ENCODE results near the gene TM9SF3.
"Not testable (repeated sequence)": the region's sequence is repeated elsewhere in the genome, so short reads cannot be mapped to it uniquely, and the experiment has no call there.

The TM9SF3 gene

GRCh38 chr10:96574564-96574963 lies 12.2 kb downstream of the TM9SF3 start:
- DNase-seq (ENCODE audit: low read depth, low spot score) = not testable (repeated sequence)

DNA sequence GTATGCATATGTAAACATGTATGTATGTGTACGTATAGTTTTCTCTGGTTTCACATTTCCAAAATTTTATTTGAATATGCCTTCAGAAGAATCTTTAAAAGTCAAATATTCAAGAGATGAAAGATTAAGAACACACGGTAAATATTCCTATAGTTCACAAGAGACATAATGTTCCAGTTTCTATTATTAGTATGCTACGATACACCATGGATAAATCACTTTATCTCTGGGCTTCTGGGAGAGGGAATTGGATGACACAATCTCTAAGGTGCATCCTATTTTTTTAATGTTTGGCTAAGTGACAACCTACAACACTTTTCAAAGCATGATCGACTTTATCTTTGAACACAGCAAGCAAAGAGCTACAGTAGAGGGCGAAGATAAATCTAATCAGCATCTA lies 13.8 kb downstream of the TM9SF3 start:
- no peak overlapping the region for H3K4me3 ChIP-seq (ENCODE audit: low read length)
- DNase-seq (ENCODE audit: low read depth, low spot score) = no peak

More at GRCh38 chr10:96574564-96574963, 12.2 kb downstream of the TM9SF3 start:
- not testable (repeated sequence) for H3K4me3 ChIP-seq (ENCODE audit: low read length)

DNA sequence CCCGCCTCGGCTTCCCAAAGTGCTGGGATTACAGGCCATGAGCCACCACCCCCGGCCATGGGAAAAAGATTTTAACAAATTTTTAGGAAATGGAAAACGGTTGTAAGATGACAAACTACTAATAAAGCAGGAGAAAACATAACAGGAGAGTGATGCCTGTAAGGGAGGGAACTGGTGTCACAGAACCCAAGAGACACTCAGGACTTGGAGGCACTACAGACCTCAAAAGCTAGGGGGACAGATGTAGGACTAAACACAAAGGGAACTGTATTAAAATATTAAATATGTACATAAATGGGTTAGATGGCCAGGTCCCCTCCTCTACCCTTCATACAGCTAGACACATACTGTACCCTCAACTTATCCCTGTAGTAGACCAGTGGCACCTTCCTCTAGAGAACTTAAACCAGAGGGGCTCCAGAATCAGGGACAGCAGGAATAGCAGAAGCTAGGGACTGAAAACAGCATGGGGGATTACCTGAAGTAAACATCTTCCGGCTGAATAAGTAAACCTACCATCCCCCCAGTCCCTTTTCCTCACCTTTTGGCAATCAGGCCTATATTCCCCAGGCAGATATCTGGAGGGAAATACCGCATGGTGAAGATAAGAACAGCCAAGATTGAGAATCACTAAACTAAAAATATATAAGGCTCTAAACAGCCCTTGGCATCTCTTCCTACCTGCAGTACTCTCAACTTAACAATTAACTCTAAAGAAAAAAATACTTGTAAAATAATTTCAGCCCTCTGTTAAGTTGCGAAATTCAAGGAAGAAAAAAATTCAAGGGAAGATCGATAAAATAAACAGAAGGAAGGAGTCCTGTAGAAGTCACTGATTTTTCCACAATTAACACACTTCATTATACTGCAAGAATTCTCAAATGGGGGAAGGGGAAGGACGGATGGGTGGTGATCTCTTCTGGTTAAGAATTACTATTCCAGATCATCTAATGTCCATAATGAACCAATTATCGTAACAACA lies 15.5 kb downstream of the TM9SF3 start:
- no peak for DNase-seq (ENCODE audit: low read depth, low spot score)
- no peak overlapping the region for H3K4me3 ChIP-seq (ENCODE audit: low read length)

DNA sequence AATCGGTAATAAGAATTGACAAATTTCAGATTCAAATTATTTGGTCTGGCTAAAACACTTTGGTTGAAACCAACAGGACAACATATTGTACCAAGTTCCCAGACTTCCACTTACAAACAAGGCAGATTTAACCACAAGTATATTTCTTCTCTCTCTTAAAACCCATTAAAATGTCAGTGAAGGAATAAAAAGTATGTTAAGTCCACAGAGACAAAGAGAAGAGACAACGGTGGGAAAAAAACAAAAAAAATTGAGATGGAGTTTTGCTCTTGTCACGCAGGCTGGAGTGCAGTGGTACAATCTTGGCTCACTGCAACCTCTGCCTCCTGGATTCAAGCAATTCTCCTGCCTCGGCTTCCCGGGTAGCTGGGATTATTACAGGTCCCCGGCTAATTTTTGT lies 16.3 kb downstream of the TM9SF3 start:
- no peak for DNase-seq (ENCODE audit: low read depth, low spot score)
- H3K4me3 ChIP-seq (ENCODE audit: low read length) = no peak overlapping the region

GRCh38 chr10:96568402-96568801 lies 18.4 kb downstream of the TM9SF3 start:
- H3K4me3 ChIP-seq (ENCODE audit: low read length) = no peak overlapping the region
- DNase-seq (ENCODE audit: low read depth, low spot score) = no peak

DNA sequence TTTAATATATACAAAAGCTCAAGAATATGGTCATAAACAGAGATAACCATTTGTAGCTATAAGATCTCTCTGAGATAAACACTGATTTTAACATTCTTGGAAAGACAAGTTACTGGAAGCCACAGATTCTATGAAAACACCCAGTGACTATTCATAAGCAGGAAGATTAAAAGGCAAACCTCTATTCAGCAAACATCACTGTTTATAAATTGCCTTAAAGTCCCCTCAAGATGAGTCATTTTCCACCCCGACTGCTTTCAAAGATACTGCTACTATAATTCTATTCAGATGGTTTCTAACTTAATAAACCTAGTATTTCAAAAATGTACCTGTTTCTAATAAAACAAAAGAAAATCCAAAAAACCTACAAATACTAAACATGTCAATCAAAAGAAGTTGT lies 21.0 kb downstream of the TM9SF3 start:
- no peak for DNase-seq (ENCODE audit: low read depth, low spot score)
- no peak overlapping the region for H3K4me3 ChIP-seq (ENCODE audit: low read length)

DNA sequence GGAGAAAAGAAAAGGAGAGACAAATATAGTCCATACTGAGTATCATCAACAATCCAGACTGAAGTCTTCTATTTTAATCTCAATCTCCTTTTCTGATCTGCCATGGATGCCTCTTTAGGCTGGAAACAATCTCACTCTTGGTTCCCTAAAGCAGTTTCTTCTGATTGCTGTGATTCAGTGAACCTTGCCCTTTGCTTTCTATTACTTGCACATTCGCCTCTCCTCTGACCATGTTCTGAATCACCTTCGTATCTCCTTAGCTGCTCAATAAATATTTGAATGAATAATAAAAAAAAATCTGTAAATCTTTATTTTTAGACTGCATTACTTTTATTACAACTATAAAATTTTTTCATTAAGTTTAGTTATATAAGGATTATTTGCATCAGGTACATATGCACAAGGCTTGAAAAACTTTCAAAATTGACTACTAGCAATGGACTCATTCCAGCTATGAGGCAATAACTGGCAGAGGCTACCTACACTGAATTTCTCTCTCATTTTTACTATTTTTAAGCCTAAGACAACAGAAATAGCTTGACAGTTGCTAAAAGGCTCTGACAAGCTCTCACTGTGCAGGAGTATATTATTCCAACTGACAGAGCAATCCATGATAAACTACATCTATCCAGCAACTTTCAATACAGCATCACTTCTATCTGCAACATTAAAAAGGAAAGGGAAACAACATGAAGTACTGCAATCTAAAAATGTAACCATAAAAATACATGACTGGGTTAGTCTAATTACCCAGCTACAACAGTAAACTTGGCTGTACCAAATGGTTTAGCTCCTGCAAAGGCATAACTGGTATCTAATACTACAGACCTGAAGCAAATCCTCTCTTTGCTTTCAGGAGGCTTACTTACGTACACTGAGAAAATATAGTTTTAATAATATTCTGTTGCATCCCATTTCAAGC lies 25.6 kb downstream of the TM9SF3 start:
- H3K4me3 ChIP-seq (ENCODE audit: low read length) = no peak overlapping the region
- DNase-seq (ENCODE audit: low read depth, low spot score) = no peak

GRCh38 chr10:96560489-96560888 lies 26.3 kb downstream of the TM9SF3 start:
- no peak for DNase-seq (ENCODE audit: low read depth, low spot score)

GRCh38 chr10:96556003-96556402 lies 30.8 kb downstream of the TM9SF3 start:
- no peak overlapping the region for H3K4me3 ChIP-seq (ENCODE audit: low read length)
- DNase-seq (ENCODE audit: low read depth, low spot score) = peak; percentile 11

More at GRCh38 chr10:96560489-96560888, 26.3 kb downstream of the TM9SF3 start:
- H3K4me3 ChIP-seq (ENCODE audit: low read length) = no peak overlapping the region

- no peak overlapping the region for H3K4me3 ChIP-seq (ENCODE audit: low read length)
These were observed 31.5 kb downstream of the TM9SF3 start for GRCh38 chr10:96555330-96555729.

DNA sequence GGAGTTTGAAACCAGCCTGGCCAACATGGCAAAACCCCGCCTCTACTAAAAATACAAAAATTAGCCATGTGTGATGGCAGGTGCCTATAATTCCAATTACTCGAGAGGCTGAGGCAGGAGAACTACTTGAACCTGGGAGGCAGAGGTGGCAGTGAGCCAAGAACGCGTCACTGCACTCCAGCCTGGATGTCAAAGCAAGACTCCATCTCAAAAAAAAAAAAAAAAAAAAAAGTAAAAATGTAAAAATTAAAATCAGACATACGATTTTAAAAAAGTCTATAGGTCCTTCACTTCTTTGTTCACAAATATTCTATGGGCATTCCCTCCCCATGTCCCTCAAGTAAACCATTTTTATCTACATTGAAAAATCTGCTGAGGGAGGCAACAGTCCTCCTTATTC lies 38.2 kb downstream of the TM9SF3 start:
- H3K4me3 ChIP-seq (ENCODE audit: low read length) = no peak overlapping the region
- DNase-seq (ENCODE audit: low read depth, low spot score) = no peak

More at GRCh38 chr10:96555330-96555729, 31.5 kb downstream of the TM9SF3 start:
- DNase-seq (ENCODE audit: low read depth, low spot score) = no peak

GRCh38 chr10:96545558-96545957 lies 41.3 kb downstream of the TM9SF3 start:
- not testable (repeated sequence) for DNase-seq (ENCODE audit: low read depth, low spot score); H3K4me3 ChIP-seq (ENCODE audit: low read length)

GRCh38 chr10:96541921-96542320 lies 44.9 kb downstream of the TM9SF3 start:
- no peak overlapping the region for H3K4me3 ChIP-seq (ENCODE audit: low read length)
- no peak for DNase-seq (ENCODE audit: low read depth, low spot score)

GRCh38 chr10:96540240-96540639 lies 46.6 kb downstream of the TM9SF3 start:
- DNase-seq (ENCODE audit: low read depth, low spot score) = no peak
- H3K4me3 ChIP-seq (ENCODE audit: low read length) = no peak overlapping the region

DNA sequence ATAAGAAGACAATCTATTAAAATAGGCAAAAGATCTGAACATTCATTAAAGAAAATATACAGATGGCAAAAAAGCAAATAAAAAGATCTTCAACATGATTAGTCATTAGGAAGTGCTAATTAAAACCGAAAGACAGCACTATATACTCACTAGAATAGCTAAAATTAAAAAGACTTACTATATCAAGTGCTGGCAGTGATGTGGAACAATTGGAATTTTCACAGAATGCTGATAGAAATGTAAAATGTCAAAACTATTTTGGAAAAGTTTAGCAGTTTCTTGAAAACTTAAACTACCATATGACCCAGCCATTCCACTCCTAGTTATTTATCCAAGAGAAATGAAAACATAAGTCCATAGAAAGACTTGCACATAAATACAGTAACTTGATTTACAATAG lies 48.1 kb downstream of the TM9SF3 start:
- no peak for DNase-seq (ENCODE audit: low read depth, low spot score)
- H3K4me3 ChIP-seq (ENCODE audit: low read length) = no peak overlapping the region

- H3K4me3 ChIP-seq (ENCODE audit: low read length) = no peak overlapping the region
- no peak for DNase-seq (ENCODE audit: low read depth, low spot score)
These were observed 50.7 kb downstream of the TM9SF3 start for GRCh38 chr10:96536129-96536528.

DNA sequence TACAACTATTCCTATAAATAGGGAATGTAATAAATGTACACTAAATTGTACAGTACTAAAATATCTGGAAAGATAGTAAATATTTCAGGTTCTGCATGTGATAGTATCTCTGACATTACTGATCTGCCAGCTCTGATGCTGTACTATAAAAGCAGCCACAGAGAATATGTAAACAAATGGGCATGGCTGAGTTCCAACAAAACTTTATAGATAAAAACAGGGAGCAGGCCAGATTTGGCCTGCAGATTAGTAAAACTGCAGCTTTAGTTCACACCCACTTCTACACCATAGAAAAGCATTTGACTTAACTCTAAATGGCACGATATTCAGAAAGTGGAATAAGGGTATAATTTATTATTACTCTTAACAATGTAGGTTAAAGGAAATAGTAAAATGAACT lies 54.3 kb downstream of the TM9SF3 start:
- no peak for DNase-seq (ENCODE audit: low read depth, low spot score)
- no peak overlapping the region for H3K4me3 ChIP-seq (ENCODE audit: low read length)

DNA sequence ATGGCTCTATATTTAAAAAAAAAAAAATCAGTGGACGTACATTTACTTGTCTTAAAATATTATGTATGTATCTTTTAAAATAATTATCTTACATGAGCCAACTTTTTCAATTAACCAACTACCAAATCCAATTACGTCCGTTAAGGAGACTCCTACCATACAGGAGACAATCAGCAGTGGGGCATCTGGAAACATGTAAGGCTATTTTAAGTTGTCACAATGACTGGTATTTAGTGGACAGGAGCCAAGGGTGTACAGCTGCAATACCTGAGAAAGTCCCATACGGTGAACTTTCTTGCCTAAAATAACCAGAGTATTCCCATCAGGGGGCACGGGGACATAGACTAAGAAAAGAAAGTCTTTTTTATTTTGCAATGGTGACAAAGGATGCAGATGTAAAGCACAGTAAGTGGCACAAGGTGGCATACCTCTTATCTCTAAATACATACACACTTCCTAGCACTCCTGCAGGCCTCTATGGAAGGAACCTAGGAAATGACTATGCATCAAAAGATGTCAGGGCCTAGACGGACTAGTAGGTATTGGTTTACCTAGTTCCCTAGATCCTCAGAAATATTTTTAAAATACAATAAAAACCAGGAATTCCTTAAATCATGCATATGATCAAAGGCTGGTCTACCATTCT lies 57.1 kb downstream of the TM9SF3 start:
- no peak for DNase-seq (ENCODE audit: low read depth, low spot score)
- no peak overlapping the region for H3K4me3 ChIP-seq (ENCODE audit: low read length)

DNA sequence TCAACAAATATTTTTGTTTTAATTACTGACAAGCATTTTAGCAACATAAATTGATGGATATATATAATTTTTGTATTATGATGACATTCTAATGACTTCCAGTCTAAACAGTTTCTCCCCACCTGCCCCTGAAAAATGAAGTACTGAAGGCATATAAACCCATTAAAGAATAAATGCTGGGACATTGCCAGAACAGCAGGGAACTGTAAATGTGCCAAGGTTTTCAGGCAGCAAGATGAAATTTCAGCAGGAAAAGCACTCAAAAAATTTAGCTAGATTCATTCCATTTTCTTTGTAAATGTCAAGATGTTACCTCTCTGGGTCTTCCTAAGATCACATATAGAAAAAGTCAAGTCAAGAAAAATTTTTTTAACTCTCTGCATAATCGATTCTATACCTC lies 62.1 kb downstream of the TM9SF3 start:
- H3K4me3 ChIP-seq (ENCODE audit: low read length) = no peak overlapping the region
- DNase-seq (ENCODE audit: low read depth, low spot score) = no peak

Measured in Jurkat, Clone E6-1 (cell line).